AG04450 (cell line): ENCODE measurements around the gene CNN3. TPM values are rescaled to one million over a fixed set of nuclear protein-coding genes. Genes with fewer than 3 reads are reported as not detected.
A peak's percentile ranks its signal among the peaks of the same experiment; 100 is the strongest.

ENCODE experiments used
- CTCF ChIA-PET: fragments of 300-600, 350-600 bp; formaldehyde crosslinking; extraction: SDS; loops from one replicate; lab custom pipeline; 2022; ENCODE audit warnings: antibody characterized with exemption, inconsistent platforms; lab: Charles Lee
- POLR2A ChIA-PET: fragments of 350-600 bp; formaldehyde crosslinking; extraction: SDS; loops from one replicate; lab custom pipeline; 2021; ENCODE audit warnings: antibody characterized with exemption, inconsistent platforms; lab: Yijun Ruan, JAX
- DNase-seq: peaks from one replicate; pipeline ENCODE4 v3.0.0-alpha.2; 2011; ENCODE audit warnings: low read depth, low spot score
- H3K27ac ChIP-seq: one replicate; pipeline ENCODE4 v1.5.1; 2012; ENCODE audit warnings: low read depth, low read length, control low read depth
- H3K27me3 ChIP-seq: one replicate; pipeline ENCODE4 v1.6.0; 2012; ENCODE audit warnings: low read length; ENCODE audit not compliant: control insufficient read depth, insufficient read depth
- H3K4me3 ChIP-seq: 2 replicates; pipeline ENCODE4 v1.5.1; 2011; ENCODE audit warnings: mild to moderate bottlenecking, low read depth, low read length, control low read depth
- H3K9me3 ChIP-seq: 2 replicates; pipeline ENCODE4 v1.5.1; 2012; ENCODE audit warnings: low read length; ENCODE audit not compliant: control insufficient read depth, insufficient read depth
- CTCF ChIP-seq: IDR thresholded peaks from 2 replicates; pipeline ENCODE4 v1.5.1; 2011; ENCODE audit warnings: low read depth, low read length, control low read depth, inconsistent platforms
- polyA plus RNA-seq: library from polyadenylated mRNA; depleted of rRNA; stranded (reverse); fragments of >200 nt; gene quantifications from 2 replicates; pipeline ENCODE4 v1.2.3, GENCODE V29; 2011

CNN3 gene
- polyA plus RNA-seq, 1 experiment = 438 TPM

GRCh38 chr1:94888201-94888600, 38.7 kb downstream of the CNN3 start:
- DNase-seq = no peak
- no peaks in the 10 kb centered on the region for H3K9me3 ChIP-seq
- CTCF ChIA-PET = interaction anchor here (2.4 kb wide), 1 partner anchor 153 kb away, joined by 12 read pairs; no protein-coding TSS in a partner anchor
- no peak overlapping the region for H3K4me3 ChIP-seq
- no peak for TF ChIP-seq CTCF
- H3K27ac ChIP-seq = no peak overlapping the region
- POLR2A ChIA-PET = interaction anchor here (0.9 kb wide), 1 partner anchor 23 kb away, joined by 3 read pairs; no protein-coding TSS in a partner anchor
- no peaks in the 10 kb centered on the region for H3K27me3 ChIP-seq

DNA sequence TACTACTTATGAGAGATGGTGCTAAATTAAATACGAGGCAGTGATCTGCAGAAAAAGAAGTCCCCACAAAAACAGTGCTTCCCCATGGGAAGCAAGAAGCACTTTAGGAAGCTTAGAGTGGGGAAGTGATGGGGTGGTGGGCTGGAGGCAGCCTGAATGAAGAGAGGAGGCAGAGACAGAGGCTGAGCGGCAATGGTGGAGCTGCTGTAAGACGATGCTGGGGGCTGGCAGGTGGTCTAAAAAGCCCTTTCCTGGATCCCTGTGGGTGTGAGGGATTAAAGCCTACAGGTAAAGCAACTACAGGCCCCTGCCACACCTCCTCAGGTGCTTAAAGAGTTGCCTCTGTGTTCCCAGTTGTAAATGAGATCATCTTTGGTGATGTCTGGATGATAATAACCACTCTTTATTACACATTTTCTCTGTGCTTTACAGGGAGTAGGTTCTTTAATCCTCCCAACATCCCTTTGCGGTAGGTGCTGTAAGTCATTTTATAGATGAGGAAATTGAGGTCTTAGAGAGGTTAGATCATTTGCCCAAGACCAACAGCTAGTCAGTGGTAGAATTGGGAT, 39.2 kb downstream of the CNN3 start:
- H3K9me3 ChIP-seq = no peaks in the 10 kb centered on the region
- CTCF ChIA-PET = interaction anchor here (2.4 kb wide), 1 partner anchor 154 kb away, joined by 12 read pairs; no protein-coding TSS in a partner anchor
- POLR2A ChIA-PET = interaction anchor here (0.9 kb wide), 1 partner anchor 23 kb away, joined by 3 read pairs; no protein-coding TSS in a partner anchor
- TF ChIP-seq CTCF = no peak
- no peak overlapping the region for H3K27ac ChIP-seq
- no peak overlapping the region for H3K4me3 ChIP-seq
- H3K27me3 ChIP-seq = no peaks in the 10 kb centered on the region
- DNase-seq = no peak

- Histone ChIP-seq H3K27ac (no peak overlapping the region), H3K4me3 (no peak overlapping the region), H3K27me3 (no peaks in the 10 kb centered on the region), H3K9me3 (no peaks in the 10 kb centered on the region)
- POLR2A ChIA-PET = no interaction called here
- no peak for DNase-seq
- CTCF ChIA-PET = interaction anchor here (2.4 to 3.0 kb wide), 2 partner anchors 154 to 156 kb away, joined by 12 to 14 read pairs; no protein-coding TSS in a partner anchor
- no peak for TF ChIP-seq CTCF
These were observed 39.8 kb downstream of the CNN3 start for GRCh38 chr1:94887106-94887505.

- no peak for DNase-seq
- Histone ChIP-seq H3K4me3 (no peak overlapping the region), H3K9me3 (no peaks in the 10 kb centered on the region), H3K27me3 (no peaks in the 10 kb centered on the region), H3K27ac (no peak overlapping the region)
- TF ChIP-seq CTCF = no peak
- CTCF ChIA-PET = interaction anchor here (0.6 to 3.0 kb wide), 5 partner anchors 11 to 157 kb away, joined by 3 to 14 read pairs (median 7); no protein-coding TSS in a partner anchor
- POLR2A ChIA-PET = interaction anchor here (0.9 kb wide), 1 partner anchor 41 kb away, joined by 3 read pairs; the partner anchor contains the start of gene CNN3
These were observed 40.5 kb downstream of the CNN3 start for GRCh38 chr1:94886361-94886760.

- no peak for DNase-seq
- CTCF ChIA-PET = interaction anchor here (0.7 to 3.0 kb wide), 4 partner anchors 13 to 159 kb away, joined by 5 to 14 read pairs (median 6); no protein-coding TSS in a partner anchor
- no peaks in the 10 kb centered on the region for H3K9me3 ChIP-seq
- H3K27ac ChIP-seq = peak overlapping the region; percentile 92
- no peaks in the 10 kb centered on the region for H3K27me3 ChIP-seq
- POLR2A ChIA-PET = interaction anchor here (0.5 kb wide), 1 partner anchor 164 kb away, joined by 3 read pairs; no protein-coding TSS in a partner anchor
- H3K4me3 ChIP-seq = no peak overlapping the region
- no peak for TF ChIP-seq CTCF
These were observed 42.4 kb downstream of the CNN3 start for GRCh38 chr1:94884507-94884906.
